Psoas muscle (tissue), 8 donors: Measurements from ENCODE around the gene TMIGD1. TPM values are rescaled to one million over a fixed set of nuclear protein-coding genes. Genes with fewer than 3 reads are reported as not detected.
A peak's percentile ranks its signal among the peaks of the same experiment; 100 is the strongest.

Experiments
- ATAC-seq, 4 donors: fragments of 200-7000 bp; cut with Tn5 transposase; one replicate each; pipeline ENCODE4 v1.9.1; 2020; ENCODE audit warnings: moderate library complexity in 3 of 4, mild to moderate bottlenecking in 2 of 4
- DNase-seq, 2 donors: peaks; one replicate each; pipeline ENCODE4 v3.0.0-alpha.2; 2020
- H3K27ac ChIP-seq: fragments of 200-600 bp; one replicate; pipeline ENCODE4 v1.8.0; 2022
- H3K27me3 ChIP-seq, 3 donors: fragments of 200-600 bp in 1 of 3; one replicate each; pipeline versions ENCODE4 v1.6.1 to v1.8.0; 2013 to 2022; ENCODE audit warnings: low read length in 2 of 3, mild to moderate bottlenecking in 2 of 3, moderate library complexity in 1 of 3; ENCODE audit not compliant: insufficient read depth in 3 of 3
- H3K36me3 ChIP-seq, 2 donors: fragments of 200-600 bp in 1 of 2; one replicate each; pipeline versions ENCODE4 v1.6.1 to v1.8.0; 2013 to 2022; ENCODE audit warnings: low read depth in 1 of 2, mild to moderate bottlenecking in 1 of 2, moderate library complexity in 1 of 2; ENCODE audit not compliant: insufficient read depth in 1 of 2
- H3K4me1 ChIP-seq: fragments of 200-600 bp; one replicate; pipeline ENCODE4 v1.8.0; 2022
- H3K4me3 ChIP-seq: fragments of 200-600 bp; one replicate; pipeline ENCODE4 v1.8.0; 2022; ENCODE audit warnings: mild to moderate bottlenecking
- H3K9me3 ChIP-seq: fragments of 200-600 bp; one replicate; pipeline ENCODE4 v1.8.0; 2022
- CTCF ChIP-seq: fragments of 200-600 bp; IDR thresholded peaks from one replicate; pipeline ENCODE4 v1.8.0; 2022; ENCODE audit warnings: antibody characterized with exemption
- WGBS, 3 donors: extraction: QIAGEN DNeasy Blood & Tissue Kit; methylation state at CpG; one replicate each; pipeline versions ENCODE4 v1.1.6 to v1.1.7; 2013; 5-methylcytosine and 5-hydroxymethylcytosine counted together
- intact Hi-C, 2 donors: fragments of 100-400 bp; cut with DNase I; formaldehyde crosslinking; loops; one replicate each; pipeline versions ENCODE4 v1.11.0 to v1.14.2; 2022
- polyA plus RNA-seq, 3 donors: library from polyadenylated mRNA; stranded (reverse); fragments of 200-250 nt; gene quantifications; one replicate each; pipeline ENCODE4 v1.2.3, GENCODE V29; 2013
- total RNA-seq, 4 donors: library from RNA; stranded (reverse); fragmentation: NEBNext Ultra II Directional in 2 of 4; extraction: Animal tissue kit (Norgen Biotek cat#: 25700) in 2 of 4; gene quantifications; one replicate each; pipeline versions ENCODE4 v1.2.1 to v1.2.4, GENCODE V29; 2021 to 2023
- donor health status: healthy with polysubstance abuse.
- donor health status: DM: no; HTN: no; CAD: no; lungs with moderate emphysema.
- donor health status: Bipolar disorder and iron deficiency.
- donor health status: healthy.
- donor health status: DM: yes; HTN: yes; CAD: no.
- donor health status: DM: no; HTN: no; CAD: no.
- donor health status: DM: no; HTN: no; CAD: no.
- donor health status: DM: yes; HTN: yes; CAD: no.

Gene TMIGD1
- total and polyA plus RNA-seq, 7 donors: not detected

- TF ChIP-seq CTCF: no peak
- intact Hi-C loops: no loop called here
- Histone ChIP-seq H3K36me3 (no peaks in the 10 kb centered on the region), H3K4me1 (no peaks in the 10 kb centered on the region), H3K27me3 (no peaks in the 10 kb centered on the region), H3K27ac (no peak overlapping the region), H3K4me3 (no peak overlapping the region), H3K9me3 (no peaks in the 10 kb centered on the region)
- no peak for DNase-seq
- ATAC-seq: no peak
These were observed 36.1 kb upstream of the TMIGD1 start for GRCh38 chr17:30369995-30370394.

GRCh38 chr17:30368912-30369720, 35.3 kb upstream of the TMIGD1 start:
- no peak for ATAC-seq
- no peaks in the 10 kb centered on the region for H3K36me3 ChIP-seq
- no peak overlapping the region for H3K27ac ChIP-seq
- no peaks in the 10 kb centered on the region for H3K9me3 ChIP-seq
- H3K27me3 ChIP-seq: no peaks in the 10 kb centered on the region
- no peak for DNase-seq
- no peak for TF ChIP-seq CTCF
- no peaks in the 10 kb centered on the region for H3K4me1 ChIP-seq
- intact Hi-C loops: no loop called here
- WGBS, 3 donors: 73 to 80% (median 75%) methylated on average over 13 of the region's 13 CpGs
- no peak overlapping the region for H3K4me3 ChIP-seq

GRCh38 chr17:30366536-30366935, 32.7 kb upstream of the TMIGD1 start:
- intact Hi-C loops: no loop called here
- Histone ChIP-seq H3K4me1 (no peaks in the 10 kb centered on the region), H3K36me3 (no peaks in the 10 kb centered on the region), H3K27me3 (no peaks in the 10 kb centered on the region), H3K9me3 (peaks cover 6% of the 10 kb centered on the region), H3K4me3 (no peak overlapping the region), H3K27ac (no peak overlapping the region)
- DNase-seq: no peak
- no peak for TF ChIP-seq CTCF
- no peak for ATAC-seq
- 39 to 57% (median 42%) methylated on average over 3 of the region's 3 CpGs for WGBS, 3 donors

GRCh38 chr17:30363715-30364202, 29.9 kb upstream of the TMIGD1 start:
- Histone ChIP-seq H3K9me3 (peaks cover 10% of the 10 kb centered on the region), H3K36me3 (no peaks in the 10 kb centered on the region), H3K4me1 (no peaks in the 10 kb centered on the region), H3K27ac (no peak overlapping the region), H3K4me3 (no peak overlapping the region), H3K27me3 (no peaks in the 10 kb centered on the region)
- intact Hi-C loops: no loop called here
- WGBS, 3 donors: 57 to 68% (median 58%) methylated on average over 1 of the region's 1 CpG
- ATAC-seq: peak in 3 of 4 donors; percentile 37 to 80 (median 64)
- no peak for DNase-seq
- no peak for TF ChIP-seq CTCF
